Uterus (tissue), 2 donors: ENCODE measurements around the gene CNTNAP5.

ENCODE experiments used
- POLR2A ChIP-seq, 2 donors: fragments of 450-650 bp; IDR thresholded peaks; one replicate each; pipeline ENCODE4 v1.6.1; 2016; ENCODE audit warnings: antibody characterized with exemption in 2 of 2, mild to moderate bottlenecking in 1 of 2, moderate library complexity in 1 of 2
- TF ChIP-seq, protein P1 (sequence below), 4 experiments: fragments of 200-600 bp in 2 of 4; fragments of 450-650 bp in 2 of 4; sonication (generic) in 2 of 4; IDR thresholded peaks; one replicate each; pipeline ENCODE4 v1.5.1; 2016 to 2019; ENCODE audit warnings: antibody characterized with exemption in 4 of 4, mild to moderate bottlenecking in 2 of 4, moderate library complexity in 1 of 4

DNA sequence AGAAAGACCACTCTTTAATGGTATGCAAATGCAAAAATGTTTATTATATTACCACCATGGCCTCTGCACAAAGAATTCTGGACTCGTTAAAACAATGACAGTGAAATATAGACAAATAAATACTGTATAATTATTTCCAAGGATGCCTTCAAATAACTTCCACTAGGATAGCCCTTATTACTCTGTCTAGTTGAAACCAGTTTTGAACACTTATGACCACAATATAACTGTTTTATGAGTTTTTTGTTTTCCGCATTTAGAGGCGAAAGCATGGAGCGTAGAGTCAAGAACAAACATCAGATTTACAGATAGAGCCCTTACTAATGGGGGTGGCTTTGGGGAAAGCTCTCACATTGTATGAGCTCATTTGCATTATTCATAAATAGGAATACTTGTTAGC, 559.5 kb downstream of the CNTNAP5 start:
- TF ChIP-seq, protein P1, sequence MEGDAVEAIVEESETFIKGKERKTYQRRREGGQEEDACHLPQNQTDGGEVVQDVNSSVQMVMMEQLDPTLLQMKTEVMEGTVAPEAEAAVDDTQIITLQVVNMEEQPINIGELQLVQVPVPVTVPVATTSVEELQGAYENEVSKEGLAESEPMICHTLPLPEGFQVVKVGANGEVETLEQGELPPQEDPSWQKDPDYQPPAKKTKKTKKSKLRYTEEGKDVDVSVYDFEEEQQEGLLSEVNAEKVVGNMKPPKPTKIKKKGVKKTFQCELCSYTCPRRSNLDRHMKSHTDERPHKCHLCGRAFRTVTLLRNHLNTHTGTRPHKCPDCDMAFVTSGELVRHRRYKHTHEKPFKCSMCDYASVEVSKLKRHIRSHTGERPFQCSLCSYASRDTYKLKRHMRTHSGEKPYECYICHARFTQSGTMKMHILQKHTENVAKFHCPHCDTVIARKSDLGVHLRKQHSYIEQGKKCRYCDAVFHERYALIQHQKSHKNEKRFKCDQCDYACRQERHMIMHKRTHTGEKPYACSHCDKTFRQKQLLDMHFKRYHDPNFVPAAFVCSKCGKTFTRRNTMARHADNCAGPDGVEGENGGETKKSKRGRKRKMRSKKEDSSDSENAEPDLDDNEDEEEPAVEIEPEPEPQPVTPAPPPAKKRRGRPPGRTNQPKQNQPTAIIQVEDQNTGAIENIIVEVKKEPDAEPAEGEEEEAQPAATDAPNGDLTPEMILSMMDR (IDR thresholded peaks at IDR 0.05), result no peak
- TF ChIP-seq POLR2A (IDR thresholded peaks at IDR 0.05), result no peak
